LNCAP (cell line): ENCODE results near the gene IQCB1.

Experiments used
- CTCF ChIP-seq: fragments of 450-650 bp; IDR thresholded peaks from 2 replicates; pipeline ENCODE4 v1.5.1; 2017; ENCODE audit warnings: mild to moderate bottlenecking

IQCB1 gene

GRCh38 chr3:121759541-121760202 is 75.2 kb downstream of the IQCB1 start:
- TF ChIP-seq CTCF: no peak

- no peak for TF ChIP-seq CTCF
Observed at GRCh38 chr3:121758727-121759450, 76.0 kb downstream of the IQCB1 start.

GRCh38 chr3:121757812-121758545 is 76.9 kb downstream of the IQCB1 start:
- TF ChIP-seq CTCF: no peak

GRCh38 chr3:121757087-121757811 is 77.6 kb downstream of the IQCB1 start:
- TF ChIP-seq CTCF: no peak

- TF ChIP-seq CTCF: no peak
Observed at GRCh38 chr3:121752772-121753171, 82.1 kb downstream of the IQCB1 start.

GRCh38 chr3:121752261-121752660 is 82.6 kb downstream of the IQCB1 start:
- no peak for TF ChIP-seq CTCF

- TF ChIP-seq CTCF: no peak
Observed at GRCh38 chr3:121750087-121750415, 84.8 kb downstream of the IQCB1 start.
